ENCODE measurements around the gene LYPD4.

DNA sequence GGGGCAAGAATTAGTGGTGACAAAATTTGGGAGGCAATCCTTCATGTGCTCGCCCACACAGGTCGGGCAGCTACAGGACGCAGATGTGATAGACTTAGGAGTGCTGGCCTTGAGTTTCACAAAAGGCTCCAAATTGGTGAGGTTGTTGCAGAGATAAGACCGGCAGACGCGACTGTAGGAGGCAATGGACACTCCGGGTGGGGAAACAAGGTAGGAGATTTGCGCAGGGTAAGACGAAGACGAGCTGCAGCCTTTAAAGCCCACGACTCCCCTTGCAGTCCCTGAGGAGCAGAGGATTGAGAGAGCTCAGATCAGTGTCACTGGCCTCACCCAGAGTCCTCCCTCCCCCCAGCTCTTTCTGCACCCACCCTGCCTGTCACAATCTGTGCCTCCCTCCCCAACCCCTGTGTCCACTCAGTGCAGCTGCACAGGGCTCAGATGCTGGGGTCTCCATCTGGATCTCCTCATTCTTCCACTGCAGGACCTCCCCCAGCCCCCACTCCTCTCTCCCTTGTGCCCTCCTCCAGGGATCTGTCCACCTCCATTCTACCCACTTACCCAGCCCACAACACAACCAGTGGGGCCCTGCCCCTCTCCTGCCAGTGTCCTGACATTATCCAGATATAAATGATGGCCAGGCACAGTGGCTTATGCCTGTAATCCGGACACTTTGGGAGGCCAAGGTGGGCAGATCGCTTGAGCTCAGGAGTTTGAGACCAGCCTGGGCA, 6.3 kb downstream of the LYPD4 start:
- TF ChIP-seq, protein P1, sequence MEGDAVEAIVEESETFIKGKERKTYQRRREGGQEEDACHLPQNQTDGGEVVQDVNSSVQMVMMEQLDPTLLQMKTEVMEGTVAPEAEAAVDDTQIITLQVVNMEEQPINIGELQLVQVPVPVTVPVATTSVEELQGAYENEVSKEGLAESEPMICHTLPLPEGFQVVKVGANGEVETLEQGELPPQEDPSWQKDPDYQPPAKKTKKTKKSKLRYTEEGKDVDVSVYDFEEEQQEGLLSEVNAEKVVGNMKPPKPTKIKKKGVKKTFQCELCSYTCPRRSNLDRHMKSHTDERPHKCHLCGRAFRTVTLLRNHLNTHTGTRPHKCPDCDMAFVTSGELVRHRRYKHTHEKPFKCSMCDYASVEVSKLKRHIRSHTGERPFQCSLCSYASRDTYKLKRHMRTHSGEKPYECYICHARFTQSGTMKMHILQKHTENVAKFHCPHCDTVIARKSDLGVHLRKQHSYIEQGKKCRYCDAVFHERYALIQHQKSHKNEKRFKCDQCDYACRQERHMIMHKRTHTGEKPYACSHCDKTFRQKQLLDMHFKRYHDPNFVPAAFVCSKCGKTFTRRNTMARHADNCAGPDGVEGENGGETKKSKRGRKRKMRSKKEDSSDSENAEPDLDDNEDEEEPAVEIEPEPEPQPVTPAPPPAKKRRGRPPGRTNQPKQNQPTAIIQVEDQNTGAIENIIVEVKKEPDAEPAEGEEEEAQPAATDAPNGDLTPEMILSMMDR (optimal IDR thresholded peaks at IDR 0.05 in 1 of 3, IDR thresholded peaks at IDR 0.05 in 1 of 3, conservative IDR thresholded peaks at IDR 0.05 in 1 of 3; ENCODE audit: extremely low read depth in 1 of 3, insufficient read depth in 2 of 3, low read length in 3 of 3), result no peak
- TF ChIP-seq EZH2 (IDR thresholded peaks at IDR 0.05; ENCODE audit: low read length), result no peak
